ENCODE measurements around the gene SLC8B1. TPM values are rescaled to one million over a fixed set of nuclear protein-coding genes. Genes with fewer than 3 reads are reported as not detected.

SLC8B1 gene
- total and polyA plus RNA-seq, 2 of the 4 experiments (the other 2 are of a cell fraction), result 4.1 to 10.2 TPM

- no peak overlapping the region for H3K9ac ChIP-seq (ENCODE audit: low read depth, low read length)
- WGBS, 2 experiments (ENCODE audit: extremely low coverage in 2 of 2, insufficient read length in 1 of 2), result 100% methylated on average over 1 of the region's 9 CpGs; no CpG with 5 or more reads in 1 of the 2 experiments
- ATAC-seq (ENCODE audit: low read depth), result no peak
- peaks cover 9% of the 10 kb centered on the region for H3K4me1 ChIP-seq (ENCODE audit: control insufficient read depth, insufficient read depth, low read length)
- no peak overlapping the region for H3K23ac ChIP-seq (ENCODE audit: low read depth, low read length)
- H3K27me3 ChIP-seq (ENCODE audit: control insufficient read depth, insufficient read depth, low read length), result no peaks in the 10 kb centered on the region
- no peak overlapping the region for H3K18ac ChIP-seq (ENCODE audit: low read depth, low read length)
- peaks cover 9% of the 10 kb centered on the region for H3K9me1 ChIP-seq (ENCODE audit: insufficient read depth, low read length)
- H2BK20ac ChIP-seq (ENCODE audit: low read depth, low read length), result no peak overlapping the region
- no peak overlapping the region for H2BK120ac ChIP-seq (ENCODE audit: low read depth, low read length)
- H2BK5ac ChIP-seq (ENCODE audit: low read depth, low read length, poor library complexity, severe bottlenecking), result no peak overlapping the region
- no peak overlapping the region for H3K14ac ChIP-seq (replicated peaks; ENCODE audit: low read depth, low read length)
- POLR2A ChIA-PET (ENCODE audit: unreplicated experiment), result no interaction called here
- DNase-seq, result no peak
- CTCF ChIA-PET, result no interaction called here
- no peak overlapping the region for H4K5ac ChIP-seq (ENCODE audit: low read depth, low read length)
- H2AK9ac ChIP-seq (replicated peaks; ENCODE audit: low read depth, low read length, poor library complexity), result peak overlapping the region; percentile 92
- H3K4me2 ChIP-seq (ENCODE audit: low read depth, low read length), result no peak overlapping the region; the same call in 1 of the 2 replicates
- no peak overlapping the region for H2BK15ac ChIP-seq (ENCODE audit: low read depth, low read length)
- no peaks in the 10 kb centered on the region for H3K9me3 ChIP-seq (ENCODE audit: control insufficient read depth, insufficient read depth, low read length)
- peaks cover 10% of the 10 kb centered on the region for H4K20me1 ChIP-seq (ENCODE audit: insufficient read depth, low read length)
- dilution Hi-C loops (cut with HindIII; ENCODE audit: low sequenced_read_pairs, unreplicated experiment) (no loop called here), intact Hi-C loops (cut with micrococcal nuclease) (loop anchor here (10.0 kb wide), 1 partner anchor 165 kb away; no protein-coding TSS in a partner anchor), in situ Hi-C loops (cut with MboI; ENCODE audit: low sequenced_read_pairs) (no loop called here)
- H3K27ac ChIP-seq (ENCODE audit: insufficient read depth, low read length), result no peak overlapping the region
- TF ChIP-seq FOS (IDR thresholded peaks at IDR 0.05; ENCODE audit: low read depth, low read length) (no peak), CHD1 (IDR thresholded peaks at IDR 0.05; ENCODE audit: low read depth, low read length) (no peak), CEBPB (IDR thresholded peaks at IDR 0.05; ENCODE audit: low read depth, low read length) (no peak), POLR2A (IDR thresholded peaks at IDR 0.05; ENCODE audit: low read depth, low read length) (no peak), MXI1 (IDR thresholded peaks at IDR 0.05; ENCODE audit: borderline replicate concordance, low read depth, low read length) (no peak), CTCF (conservative IDR thresholded peaks at IDR 0.05; ENCODE audit: low read depth, low read length) (0 out of 2 replicates have a peak, but pooled peaks have one; percentile 21), RAD21 (IDR thresholded peaks at IDR 0.05; ENCODE audit: low read length) (peak; percentile 34; the same call in 1 of the 2 replicates), BHLHE40 (IDR thresholded peaks at IDR 0.05; ENCODE audit: low read depth, low read length) (no peak), RCOR1 (IDR thresholded peaks at IDR 0.05; ENCODE audit: insufficient replicate concordance, low read length) (no peak), MAZ (IDR thresholded peaks at IDR 0.05; ENCODE audit: borderline replicate concordance, low read depth, low read length) (no peak), SMC3 (IDR thresholded peaks at IDR 0.05; ENCODE audit: low read depth, low read length) (no peak), USF2 (IDR thresholded peaks at IDR 0.05; ENCODE audit: low read depth, low read length) (no peak)
- no TSS peak for BruUV-seq (replicated peaks)
- H3K36me3 ChIP-seq (ENCODE audit: control insufficient read depth, insufficient read depth, low read length), result no peaks in the 10 kb centered on the region; the same call in 1 of the 2 replicates
- peaks cover 9 to 43% of the 10 kb centered on the region in 2 experiments for H3K79me1 ChIP-seq (ENCODE audit: low read depth in 1 of 2, low read length in 2 of 2)
- H3K56ac ChIP-seq (ENCODE audit: extremely low read depth, insufficient read depth, low read length), result no peak overlapping the region
- no peak overlapping the region for H3K4me3 ChIP-seq (ENCODE audit: insufficient read depth, low read depth, low read length)
- no peak overlapping the region for H4K8ac ChIP-seq (ENCODE audit: low read depth in 2 of 2, low read length in 2 of 2)
- H4K91ac ChIP-seq (ENCODE audit: insufficient read depth, low read depth, low read length), result no peak overlapping the region
- H2AK5ac ChIP-seq (ENCODE audit: low read depth, low read length), result no peak overlapping the region; the same call in 1 of the 2 replicates
- H2AFZ ChIP-seq (replicated peaks; ENCODE audit: low read length, poor library complexity), result no peak overlapping the region
- no peak overlapping the region for H3K4ac ChIP-seq (ENCODE audit: low read depth, low read length)
Observed at GRCh38 chr12:113359939-113360748, 25.2 kb upstream of the SLC8B1 start.

Data from IMR-90 (cell line).